ENCODE results near the gene ZBTB20.

Gene ZBTB20

GRCh38 chr3:114572364-114573062 lies 574.6 kb downstream of the ZBTB20 start:
- DNase-seq (ENCODE audit: low read depth), result no peak

GRCh38 chr3:114571363-114571762 lies 575.7 kb downstream of the ZBTB20 start:
- no peak for DNase-seq (ENCODE audit: low read depth)

GRCh38 chr3:114569186-114569585 lies 577.9 kb downstream of the ZBTB20 start:
- no peak for DNase-seq (ENCODE audit: low read depth)

GRCh38 chr3:114567771-114568170 lies 579.3 kb downstream of the ZBTB20 start:
- no peak for DNase-seq (ENCODE audit: low read depth)

- no peak for DNase-seq (ENCODE audit: low read depth)
Observed at GRCh38 chr3:114566767-114567166, 580.3 kb downstream of the ZBTB20 start.

- no peak for DNase-seq (ENCODE audit: low read depth)
Observed at GRCh38 chr3:114566162-114566755, 580.8 kb downstream of the ZBTB20 start.

- DNase-seq (ENCODE audit: low read depth), result no peak
Observed at GRCh38 chr3:114565216-114565615, 581.9 kb downstream of the ZBTB20 start.

- DNase-seq (ENCODE audit: low read depth), result no peak
Observed at GRCh38 chr3:114563720-114564119, 583.4 kb downstream of the ZBTB20 start.

- DNase-seq (ENCODE audit: low read depth), result no peak
Observed at GRCh38 chr3:114562557-114562956, 584.5 kb downstream of the ZBTB20 start.

GRCh38 chr3:114558271-114558670 lies 588.8 kb downstream of the ZBTB20 start:
- no peak for DNase-seq (ENCODE audit: low read depth)

GRCh38 chr3:114557791-114558190 lies 589.3 kb downstream of the ZBTB20 start:
- DNase-seq (ENCODE audit: low read depth), result no peak

- no peak for DNase-seq (ENCODE audit: low read depth)
Observed at GRCh38 chr3:114556657-114557213, 590.4 kb downstream of the ZBTB20 start.

GRCh38 chr3:114554731-114555130 lies 592.4 kb downstream of the ZBTB20 start:
- DNase-seq (ENCODE audit: low read depth), result no peak

- DNase-seq (ENCODE audit: low read depth), result no peak
Observed at GRCh38 chr3:114553949-114554593, 593.0 kb downstream of the ZBTB20 start.

- no peak for DNase-seq (ENCODE audit: low read depth)
Observed at GRCh38 chr3:114552527-114552812, 594.6 kb downstream of the ZBTB20 start.

- DNase-seq (ENCODE audit: low read depth), result peak; percentile 9
Observed at GRCh38 chr3:114551770-114552526, 595.1 kb downstream of the ZBTB20 start.

GRCh38 chr3:114550165-114550564 lies 596.9 kb downstream of the ZBTB20 start:
- DNase-seq (ENCODE audit: low read depth), result peak; percentile 27

GRCh38 chr3:114545193-114545592 lies 601.9 kb downstream of the ZBTB20 start:
- DNase-seq (ENCODE audit: low read depth), result no peak

- DNase-seq (ENCODE audit: low read depth), result no peak
Observed at GRCh38 chr3:114542359-114542758, 604.7 kb downstream of the ZBTB20 start.

GRCh38 chr3:114539525-114539924 lies 607.6 kb downstream of the ZBTB20 start:
- DNase-seq (ENCODE audit: low read depth), result no peak

GRCh38 chr3:114538211-114538610 lies 608.9 kb downstream of the ZBTB20 start:
- DNase-seq (ENCODE audit: low read depth), result no peak

GRCh38 chr3:114528517-114528916 lies 618.6 kb downstream of the ZBTB20 start:
- DNase-seq (ENCODE audit: low read depth), result no peak

Data from fibroblast of the conjunctiva (primary cell).